K562 (cell line): Measurements from ENCODE around the gene ACTR8. TPM values are rescaled to one million over a fixed set of nuclear protein-coding genes. Genes with fewer than 3 reads are reported as not detected.
A peak's percentile ranks its signal among the peaks of the same experiment; 100 is the strongest.

Source experiments
- CBFB ChIP-seq: sonication (generic); formaldehyde crosslinking; IDR thresholded peaks from 2 replicates; pipeline ENCODE4 v1.4.0; 2020; ENCODE audit warnings: mild to moderate bottlenecking, missing genetic modification reagents
- CEBPG ChIP-seq, 3 experiments: fragments of 200-800 bp in 1 of 3; sonication (Bioruptor generic) in 1 of 3; sonication (generic) in 1 of 3; formaldehyde crosslinking in 1 of 3; IDR thresholded peaks in 2 of 3; conservative IDR thresholded peaks in 1 of 3; 2 replicates each; pipeline versions ENCODE4 v1.6.1 to v1.8.0; 2016 to 2022; ENCODE audit warnings: missing compliant biosample characterization in 2 of 3, missing genetic modification characterization in 2 of 3, mild to moderate bottlenecking in 1 of 3, missing genetic modification reagents in 1 of 3
- CHD4 ChIP-seq: fragments of 200-600 bp; sonication (generic); IDR thresholded peaks from 3 replicates; pipeline ENCODE4 v1.6.1; 2012; ENCODE audit warnings: low read depth, mild to moderate bottlenecking, mixed read lengths, low read length, inconsistent platforms; ENCODE audit not compliant: insufficient read depth, insufficient replicate concordance, poor library complexity, severe bottlenecking
- CSDE1 ChIP-seq, 2 experiments: fragments of 450-650 bp; IDR thresholded peaks; 2 replicates each; pipeline ENCODE4 v1.6.1; 2016; ENCODE audit warnings: mild to moderate bottlenecking in 1 of 2
- ELF2 ChIP-seq: fragments of 250-450 bp; sonication (Bioruptor Pico); IDR thresholded peaks from 2 replicates; pipeline ENCODE4 v1.5.0; 2021; ENCODE audit warnings: mild to moderate bottlenecking
- FOSL1 ChIP-seq: fragments of 200-800 bp; sonication (Bioruptor generic); conservative IDR thresholded peaks from 2 replicates; pipeline ENCODE4 v1.6.1; 2016; ENCODE audit warnings: missing genetic modification characterization, missing compliant biosample characterization
- FOXP1 ChIP-seq: sonication (generic); formaldehyde crosslinking; IDR thresholded peaks from 2 replicates; pipeline ENCODE4 v1.8.0; 2022; ENCODE audit warnings: mild to moderate bottlenecking, missing genetic modification reagents
- HDGF ChIP-seq: fragments of 450-650 bp; IDR thresholded peaks from 2 replicates; pipeline ENCODE4 v1.6.1; 2016
- HSF4 ChIP-seq: fragments of 250-450 bp; sonication (Bioruptor Pico); IDR thresholded peaks from 2 replicates; pipeline ENCODE4 v2.1.2; 2022; ENCODE audit warnings: mild to moderate bottlenecking, moderate library complexity, borderline replicate concordance
- KAT2B ChIP-seq: IDR thresholded peaks from one replicate; pipeline ENCODE4 v1.6.1; 2012; ENCODE audit warnings: low read depth, mild to moderate bottlenecking, control low read depth, inconsistent platforms, low read length, moderate library complexity
- KLF13 ChIP-seq: fragments of 450-650 bp; IDR thresholded peaks from 2 replicates; pipeline ENCODE4 v1.6.1; 2016; ENCODE audit warnings: missing genetic modification characterization, low read depth, mild to moderate bottlenecking, missing compliant biosample characterization, moderate library complexity, borderline replicate concordance
- NBN ChIP-seq: fragments of 450-650 bp; IDR thresholded peaks from 2 replicates; pipeline ENCODE4 v1.6.1; 2016; ENCODE audit warnings: low read depth, mild to moderate bottlenecking
- NR2C1 ChIP-seq, 2 experiments: fragments of 450-650 bp; IDR thresholded peaks; 2 replicates each; pipeline ENCODE4 v1.6.1; 2017; ENCODE audit warnings: mild to moderate bottlenecking in 2 of 2, antibody characterized with exemption in 1 of 2, inconsistent platforms in 1 of 2, missing compliant biosample characterization in 1 of 2, missing genetic modification characterization in 1 of 2
- PHF21A ChIP-seq: fragments of 450-650 bp; IDR thresholded peaks from 2 replicates; pipeline ENCODE4 v1.6.1; 2017; ENCODE audit warnings: low read depth, borderline replicate concordance
- RAD21 ChIP-seq, 2 experiments: fragments of 250-450 bp in 1 of 2; fragments of 450-650 bp in 1 of 2; sonication (Bioruptor Pico) in 1 of 2; formaldehyde crosslinking in 1 of 2; IDR thresholded peaks in 1 of 2; conservative IDR thresholded peaks in 1 of 2; 2 replicates each; pipeline versions ENCODE4 v1.4.0 to v1.8.0; 2020 to 2022; ENCODE audit warnings: mild to moderate bottlenecking in 2 of 2, moderate library complexity in 1 of 2
- RAD51 ChIP-seq: fragments of 450-650 bp; IDR thresholded peaks from 2 replicates; pipeline ENCODE4 v1.7.1; 2016; ENCODE audit warnings: low read depth, mild to moderate bottlenecking, borderline replicate concordance
- SP2 ChIP-seq: IDR thresholded peaks from 2 replicates; pipeline ENCODE4 v1.6.1; 2011; ENCODE audit warnings: mild to moderate bottlenecking, low read depth, low read length, moderate library complexity; ENCODE audit not compliant: poor library complexity, severe bottlenecking; ENCODE audit errors: extremely low read depth
- STAT5B ChIP-seq: fragments of 250-450 bp; sonication (Bioruptor Pico); IDR thresholded peaks from 2 replicates; pipeline ENCODE4 v1.8.0; 2021; ENCODE audit warnings: mild to moderate bottlenecking, inconsistent platforms
- TCF7L2 ChIP-seq: fragments of 150-350 bp; IDR thresholded peaks from 2 replicates; pipeline ENCODE4 v1.6.1; 2016; ENCODE audit warnings: low read depth, mild to moderate bottlenecking, low read length, moderate library complexity
- ZNF140 ChIP-seq: fragments of 250-450 bp; sonication (Bioruptor Pico); IDR thresholded peaks from 2 replicates; pipeline ENCODE4 v1.8.0; 2021; ENCODE audit warnings: moderate library complexity, mild to moderate bottlenecking, inconsistent platforms
- ZNF263 ChIP-seq: sonication (generic); formaldehyde crosslinking; IDR thresholded peaks from 2 replicates; pipeline ENCODE4 v1.8.0; 2022; ENCODE audit warnings: mild to moderate bottlenecking, missing genetic modification reagents, borderline replicate concordance
- ZNF699 ChIP-seq: fragments of 250-450 bp; sonication (Bioruptor Pico); IDR thresholded peaks from 2 replicates; pipeline ENCODE4 v1.8.0; 2021; ENCODE audit warnings: mild to moderate bottlenecking, moderate library complexity; ENCODE audit not compliant: insufficient replicate concordance
- ZNF717 ChIP-seq: fragments of 250-450 bp; sonication (Bioruptor Pico); IDR thresholded peaks from 2 replicates; pipeline ENCODE4 v1.5.0; 2021
- polyA plus RNA-seq, 8 experiments: library from polyadenylated mRNA; depleted of rRNA in 4 of 8; stranded (reverse) in 5 of 8; unstranded in 3 of 8; fragments of >200 nt; fragmentation: Nextera tagmentation in 2 of 8; fragmentation: Illumina TruSeq in 1 of 8; extraction: Ambion mirVana in 2 of 8; extraction: Trizol in 1 of 8; gene quantifications; 2 replicates each; pipeline versions ENCODE4 v1.2.1 to v1.2.3, GENCODE V29; 2011 to 2014; ENCODE audit warnings: inconsistent platforms in 1 of 8, missing spikeins in 1 of 8
- total RNA-seq, 7 experiments: library from RNA; depleted of rRNA in 6 of 7; stranded (reverse); fragments of >200 nt in 6 of 7; fragmentation: Illumina TruSeq in 2 of 7; extraction: Trizol in 2 of 7; gene quantifications; 2 replicates each; pipeline versions ENCODE4 v1.2.1 to v1.2.3, GENCODE V29; 2011 to 2021; ENCODE audit warnings: low replicate concordance in 1 of 7
- TF ChIP-seq, protein P1 (sequence below): sonication (generic); formaldehyde crosslinking; IDR thresholded peaks from 2 replicates; pipeline ENCODE4 v1.9.0; 2022; ENCODE audit warnings: mild to moderate bottlenecking, missing genetic modification reagents
- TF ChIP-seq, protein P2 (sequence below): fragments of 250-450 bp; sonication (Bioruptor Pico); IDR thresholded peaks from 2 replicates; pipeline ENCODE4 v1.5.0; 2020; ENCODE audit warnings: mild to moderate bottlenecking
- TF ChIP-seq, protein P3 (sequence below): sonication (generic); formaldehyde crosslinking; IDR thresholded peaks from 2 replicates; pipeline ENCODE4 v1.5.0; 2020; ENCODE audit warnings: missing genetic modification reagents

The ACTR8 gene
- total and polyA plus RNA-seq, 9 of the 15 experiments (the other 6 are each of a cell fraction or from before 2014, with no cell fraction given): 4.8 to 24.2 (median 17.5) TPM

DNA sequence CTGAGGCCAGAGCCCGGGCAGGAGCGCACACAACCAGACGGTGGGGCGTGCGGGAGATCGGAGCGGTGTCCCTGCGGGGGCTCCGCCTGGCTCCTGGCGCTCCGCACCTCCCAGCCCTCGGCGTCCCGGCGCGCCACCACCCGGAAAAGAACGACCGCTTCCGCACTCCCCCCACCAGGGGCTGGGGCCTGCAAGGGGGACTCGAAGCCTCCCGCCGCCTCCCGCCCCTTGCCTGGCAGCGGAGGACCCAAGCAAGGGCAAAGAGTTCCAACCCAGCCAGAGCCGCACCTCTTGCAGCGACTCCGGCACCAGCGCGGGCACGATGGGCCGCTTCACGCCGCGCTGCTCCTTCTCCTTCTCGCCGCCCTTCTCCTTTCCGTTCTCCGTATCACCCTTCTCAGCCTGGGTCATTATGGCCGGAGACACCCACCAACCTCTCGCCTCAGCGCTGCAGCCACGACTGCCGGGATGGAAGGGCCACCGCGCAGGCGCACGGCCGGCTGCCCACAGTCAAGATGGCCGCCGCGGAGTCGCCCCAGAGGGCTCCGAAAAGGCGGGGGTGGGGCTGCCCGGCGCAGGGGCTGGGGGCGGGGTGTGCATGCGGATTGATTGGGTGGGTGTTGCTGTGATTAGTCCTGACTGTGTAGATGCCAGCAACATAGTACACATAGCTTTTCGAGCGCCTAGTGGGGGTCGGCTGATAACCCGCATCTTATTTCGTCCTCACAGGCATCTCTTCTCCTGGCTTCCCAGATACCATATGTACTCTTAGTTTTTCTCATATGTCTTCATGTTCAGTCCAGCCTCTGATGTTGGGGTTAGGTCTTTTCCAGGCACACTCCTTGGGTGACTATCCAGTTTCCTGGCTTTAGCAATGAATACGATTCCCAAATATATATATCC, at the start of gene ACTR8 (continued):
- TF ChIP-seq KAT2B (no peak), RAD51 (no peak), SP2 (no peak), CBFB (no peak; the same call in 1 of the 2 replicates), NR2C1 (IDR thresholded peaks at IDR 0.05) (peak; percentile 55), NR2C1 (tag; IDR thresholded peaks at IDR 0.05) (peak; percentile 63), TCF7L2 (no peak), ZNF263 (CRISPR knock-in tag) (no peak), CEBPG (CRISPR knock-in tag; IDR thresholded peaks at IDR 0.05) (no peak), CEBPG (tag; conservative IDR thresholded peaks at IDR 0.05 in 1 of 2, IDR thresholded peaks at IDR 0.05 in 1 of 2) (no peak), RAD21 (CRISPR knock-in tag; conservative IDR thresholded peaks at IDR 0.05 in 1 of 2, IDR thresholded peaks at IDR 0.05 in 1 of 2) (no peak), NBN (no peak; the same call in 1 of the 2 replicates), CHD4 (no peak), ZNF699 (no peak), ZNF140 (CRISPR knock-in tag) (no peak), CSDE1 (IDR thresholded peaks at IDR 0.05) (no peak), HSF4 (CRISPR knock-in tag) (no peak), FOXP1 (CRISPR knock-in tag) (no peak), STAT5B (no peak), HDGF (no peak), ZNF717 (CRISPR knock-in tag) (no peak), ELF2 (CRISPR knock-in tag) (0 out of 2 replicates have a peak, but pooled peaks have one; percentile 27), FOSL1 (no peak), PHF21A (no peak), KLF13 (tag) (no peak)
- TF ChIP-seq, protein P1, sequence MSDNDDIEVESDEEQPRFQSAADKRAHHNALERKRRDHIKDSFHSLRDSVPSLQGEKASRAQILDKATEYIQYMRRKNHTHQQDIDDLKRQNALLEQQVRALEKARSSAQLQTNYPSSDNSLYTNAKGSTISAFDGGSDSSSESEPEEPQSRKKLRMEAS (CRISPR knock-in tag): no peak
- TF ChIP-seq, protein P2, sequence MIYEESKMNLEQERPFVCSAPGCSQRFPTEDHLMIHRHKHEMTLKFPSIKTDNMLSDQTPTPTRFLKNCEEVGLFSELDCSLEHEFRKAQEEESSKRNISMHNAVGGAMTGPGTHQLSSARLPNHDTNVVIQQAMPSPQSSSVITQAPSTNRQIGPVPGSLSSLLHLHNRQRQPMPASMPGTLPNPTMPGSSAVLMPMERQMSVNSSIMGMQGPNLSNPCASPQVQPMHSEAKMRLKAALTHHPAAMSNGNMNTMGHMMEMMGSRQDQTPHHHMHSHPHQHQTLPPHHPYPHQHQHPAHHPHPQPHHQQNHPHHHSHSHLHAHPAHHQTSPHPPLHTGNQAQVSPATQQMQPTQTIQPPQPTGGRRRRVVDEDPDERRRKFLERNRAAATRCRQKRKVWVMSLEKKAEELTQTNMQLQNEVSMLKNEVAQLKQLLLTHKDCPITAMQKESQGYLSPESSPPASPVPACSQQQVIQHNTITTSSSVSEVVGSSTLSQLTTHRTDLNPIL: no peak
- TF ChIP-seq, protein P3, sequence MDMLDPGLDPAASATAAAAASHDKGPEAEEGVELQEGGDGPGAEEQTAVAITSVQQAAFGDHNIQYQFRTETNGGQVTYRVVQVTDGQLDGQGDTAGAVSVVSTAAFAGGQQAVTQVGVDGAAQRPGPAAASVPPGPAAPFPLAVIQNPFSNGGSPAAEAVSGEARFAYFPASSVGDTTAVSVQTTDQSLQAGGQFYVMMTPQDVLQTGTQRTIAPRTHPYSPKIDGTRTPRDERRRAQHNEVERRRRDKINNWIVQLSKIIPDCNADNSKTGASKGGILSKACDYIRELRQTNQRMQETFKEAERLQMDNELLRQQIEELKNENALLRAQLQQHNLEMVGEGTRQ (CRISPR knock-in tag): no peak
